ENCODE results near the gene DIO3.

GRCh38 chr14:101571004-101571403 is 9.7 kb downstream of the DIO3 start:
- TF ChIP-seq, protein P1, sequence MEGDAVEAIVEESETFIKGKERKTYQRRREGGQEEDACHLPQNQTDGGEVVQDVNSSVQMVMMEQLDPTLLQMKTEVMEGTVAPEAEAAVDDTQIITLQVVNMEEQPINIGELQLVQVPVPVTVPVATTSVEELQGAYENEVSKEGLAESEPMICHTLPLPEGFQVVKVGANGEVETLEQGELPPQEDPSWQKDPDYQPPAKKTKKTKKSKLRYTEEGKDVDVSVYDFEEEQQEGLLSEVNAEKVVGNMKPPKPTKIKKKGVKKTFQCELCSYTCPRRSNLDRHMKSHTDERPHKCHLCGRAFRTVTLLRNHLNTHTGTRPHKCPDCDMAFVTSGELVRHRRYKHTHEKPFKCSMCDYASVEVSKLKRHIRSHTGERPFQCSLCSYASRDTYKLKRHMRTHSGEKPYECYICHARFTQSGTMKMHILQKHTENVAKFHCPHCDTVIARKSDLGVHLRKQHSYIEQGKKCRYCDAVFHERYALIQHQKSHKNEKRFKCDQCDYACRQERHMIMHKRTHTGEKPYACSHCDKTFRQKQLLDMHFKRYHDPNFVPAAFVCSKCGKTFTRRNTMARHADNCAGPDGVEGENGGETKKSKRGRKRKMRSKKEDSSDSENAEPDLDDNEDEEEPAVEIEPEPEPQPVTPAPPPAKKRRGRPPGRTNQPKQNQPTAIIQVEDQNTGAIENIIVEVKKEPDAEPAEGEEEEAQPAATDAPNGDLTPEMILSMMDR (conservative IDR thresholded peaks at IDR 0.05 in 1 of 2, IDR thresholded peaks at IDR 0.05 in 1 of 2; ENCODE audit: extremely low read depth in 1 of 2, insufficient read depth in 1 of 2, low read depth in 1 of 2, low read length in 2 of 2) = no peak
- TF ChIP-seq EZH2 (IDR thresholded peaks at IDR 0.05; ENCODE audit: borderline replicate concordance, low read length) = no peak

All from mammary epithelial cell (primary cell).